Stimulated activated naive CD8-positive, alpha-beta T cell treated with anti-CD3 and anti-CD28 coated beads, Interleukin-15, Interleukin-2, amounts not matched to agents 100 U/mL and 50 U/mL, for 24 hours (primary cell): ENCODE data around the gene TNF.
A peak's percentile ranks its signal among the peaks of the same experiment; 100 is the strongest.

Experiments used
- ATAC-seq: fragments of 150-1000 bp; cut with Tn5 transposase; one replicate; pipeline ENCODE4 v1.10.0; 2021
- DNase-seq: peaks from one replicate; pipeline ENCODE4 v3.0.0; 2021

The TNF gene

DNA sequence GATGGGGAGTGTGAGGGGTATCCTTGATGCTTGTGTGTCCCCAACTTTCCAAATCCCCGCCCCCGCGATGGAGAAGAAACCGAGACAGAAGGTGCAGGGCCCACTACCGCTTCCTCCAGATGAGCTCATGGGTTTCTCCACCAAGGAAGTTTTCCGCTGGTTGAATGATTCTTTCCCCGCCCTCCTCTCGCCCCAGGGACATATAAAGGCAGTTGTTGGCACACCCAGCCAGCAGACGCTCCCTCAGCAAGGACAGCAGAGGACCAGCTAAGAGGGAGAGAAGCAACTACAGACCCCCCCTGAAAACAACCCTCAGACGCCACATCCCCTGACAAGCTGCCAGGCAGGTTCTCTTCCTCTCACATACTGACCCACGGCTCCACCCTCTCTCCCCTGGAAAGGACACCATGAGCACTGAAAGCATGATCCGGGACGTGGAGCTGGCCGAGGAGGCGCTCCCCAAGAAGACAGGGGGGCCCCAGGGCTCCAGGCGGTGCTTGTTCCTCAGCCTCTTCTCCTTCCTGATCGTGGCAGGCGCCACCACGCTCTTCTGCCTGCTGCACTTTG lies at the start of gene TNF:
TNF (plus strand) TSS at position 231 of the 567 bp plus-strand sequence; CDS start at position 408, 177 bp downstream.
- peak; percentile 85 for DNase-seq
- ATAC-seq = peak; percentile 11

DNA sequence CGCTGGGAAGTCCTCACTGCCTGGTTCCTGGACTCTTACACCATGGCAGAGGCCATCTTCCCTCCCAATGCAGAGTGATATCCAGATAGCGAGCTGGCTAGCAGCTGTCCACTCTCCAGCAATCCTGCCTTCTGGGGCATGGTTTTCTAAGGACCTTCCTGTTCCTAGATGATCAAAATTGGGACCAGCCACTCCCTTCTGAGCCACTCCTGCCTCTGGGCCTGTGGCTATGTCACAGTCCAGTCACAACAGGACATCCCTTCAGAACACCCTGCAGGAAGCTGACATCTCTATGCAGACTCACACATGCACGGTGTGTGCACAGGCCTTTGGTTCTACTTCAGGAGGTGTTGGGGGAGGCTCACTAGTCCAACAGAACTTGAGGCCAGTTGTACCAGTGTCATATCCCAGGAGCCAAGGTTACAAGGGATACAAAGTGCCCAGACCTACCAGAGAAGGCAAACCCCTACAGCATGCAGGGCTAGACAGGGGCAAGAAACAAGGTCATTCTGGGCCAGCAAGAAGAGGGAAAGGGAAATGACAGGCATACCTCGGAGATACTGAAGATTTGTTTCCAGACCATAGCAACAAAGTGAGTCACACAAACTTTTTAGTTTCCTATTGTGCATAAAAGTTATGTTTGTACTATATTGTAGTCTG lies 49.3 kb upstream of the TNF start:
- ATAC-seq = no peak
- DNase-seq = no peak

DNA sequence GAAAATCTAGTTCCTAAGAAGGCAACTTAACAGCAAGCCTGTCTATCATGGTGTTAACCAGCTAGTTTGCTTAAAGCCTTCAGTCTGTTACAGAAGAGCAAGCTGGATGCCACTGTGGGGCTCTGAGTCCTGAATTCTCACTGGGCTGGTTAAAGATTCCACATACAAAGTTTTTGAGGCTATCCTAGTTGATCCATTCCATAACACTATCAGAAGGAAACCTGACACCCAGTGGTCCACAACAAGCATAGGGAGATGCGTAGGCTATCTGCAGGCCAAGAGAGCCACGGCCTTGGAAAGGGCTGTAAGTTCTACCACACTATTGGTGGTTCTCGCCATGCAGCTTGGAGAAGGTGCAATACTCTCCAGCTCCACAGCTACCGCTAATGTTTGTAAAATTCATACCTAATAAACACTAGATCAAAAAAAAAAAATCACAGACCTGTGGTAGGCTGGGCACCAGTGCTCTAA lies 47.0 kb upstream of the TNF start:
- ATAC-seq (peak; percentile 14), DNase-seq (no peak)

DNA sequence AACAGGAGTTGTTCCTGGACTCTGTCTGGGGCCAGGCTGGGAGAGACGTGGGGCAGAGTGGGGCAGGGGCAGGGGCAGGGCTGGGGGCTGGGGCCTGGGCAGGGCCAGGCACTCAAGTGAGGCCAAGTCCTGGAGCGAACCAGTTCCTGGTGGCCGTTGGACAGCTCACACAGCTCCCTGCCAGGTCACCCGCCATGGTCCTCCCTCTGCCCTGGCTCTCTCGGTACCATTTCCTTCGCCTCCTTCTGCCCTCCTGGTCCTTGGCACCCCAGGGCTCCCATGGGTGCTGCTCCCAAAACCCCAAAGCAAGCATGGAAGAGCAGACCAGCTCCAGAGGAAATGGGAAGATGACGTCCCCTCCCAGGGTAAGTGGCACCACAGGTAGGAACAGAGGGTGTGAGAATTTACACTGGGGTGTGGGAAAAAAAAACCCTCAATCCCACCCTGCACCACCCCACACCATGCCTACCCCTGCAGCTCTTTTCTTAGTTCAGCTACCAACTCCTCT lies 46.5 kb upstream of the TNF start, which contains the start of gene MCCD1:
MCCD1 (plus strand) TSS at position 142 of the 508 bp plus-strand sequence; CDS start at position 195, 53 bp downstream.
- peak; percentile 21 for ATAC-seq
- no peak for DNase-seq

DNA sequence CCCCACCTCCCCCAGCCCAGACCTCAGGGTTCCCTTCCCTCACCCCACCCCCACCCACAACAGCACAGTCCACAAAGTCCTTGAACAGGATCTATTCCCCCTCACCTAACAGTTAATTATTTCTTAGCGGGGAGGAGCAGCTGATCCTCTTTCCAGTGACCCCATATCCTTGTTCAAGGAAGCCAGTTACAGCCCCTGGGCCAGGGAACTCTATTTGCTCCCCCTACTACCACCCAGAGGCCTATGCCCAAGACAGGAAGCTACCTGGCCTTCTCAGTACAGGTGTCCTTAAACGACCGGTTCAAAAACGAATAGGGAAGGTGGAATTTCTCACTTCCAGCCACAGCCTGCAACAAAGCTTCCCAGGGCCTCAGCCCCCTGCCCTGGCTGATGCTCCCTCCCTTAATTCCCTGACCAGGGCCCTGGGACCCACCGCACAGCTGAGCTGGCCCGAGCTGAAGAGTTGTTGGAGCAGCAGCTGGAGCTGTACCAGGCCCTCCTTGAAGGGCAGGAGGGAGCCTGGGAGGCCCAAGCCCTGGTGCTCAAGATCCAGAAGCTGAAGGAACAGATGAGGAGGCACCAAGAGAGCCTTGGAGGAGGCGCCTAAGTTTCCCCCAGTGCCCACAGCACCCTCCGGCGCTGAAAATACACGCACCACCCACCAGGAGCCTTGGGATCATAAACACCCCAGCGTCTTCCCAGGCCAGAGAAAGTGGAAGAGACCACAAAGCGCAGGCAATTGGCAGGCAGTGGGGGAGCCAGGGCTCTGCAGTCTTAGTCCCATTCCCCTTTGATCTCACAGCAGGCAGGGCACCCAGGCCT lies 45.8 kb upstream of the TNF start:
- no peak for DNase-seq
- no peak for ATAC-seq

DNA sequence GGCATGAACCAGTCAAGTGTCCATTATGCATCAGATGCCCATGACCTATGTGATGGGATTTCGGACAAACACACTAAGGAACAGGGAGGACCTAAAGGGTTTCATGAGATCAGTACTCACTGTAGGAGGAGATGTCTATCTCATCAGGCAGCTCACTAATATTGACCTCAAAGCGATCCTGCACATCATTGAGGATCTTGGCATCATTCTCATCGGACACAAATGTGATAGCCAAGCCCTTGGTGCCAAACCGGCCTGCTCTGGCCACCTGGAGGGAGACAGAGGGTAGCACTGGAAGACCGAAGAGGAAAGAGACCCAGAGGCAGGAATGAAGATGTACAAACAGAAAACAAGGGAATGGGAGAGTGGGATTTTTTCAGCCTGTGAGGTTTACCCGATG lies 44.7 kb upstream of the TNF start:
- ATAC-seq (no peak), DNase-seq (no peak)

DNA sequence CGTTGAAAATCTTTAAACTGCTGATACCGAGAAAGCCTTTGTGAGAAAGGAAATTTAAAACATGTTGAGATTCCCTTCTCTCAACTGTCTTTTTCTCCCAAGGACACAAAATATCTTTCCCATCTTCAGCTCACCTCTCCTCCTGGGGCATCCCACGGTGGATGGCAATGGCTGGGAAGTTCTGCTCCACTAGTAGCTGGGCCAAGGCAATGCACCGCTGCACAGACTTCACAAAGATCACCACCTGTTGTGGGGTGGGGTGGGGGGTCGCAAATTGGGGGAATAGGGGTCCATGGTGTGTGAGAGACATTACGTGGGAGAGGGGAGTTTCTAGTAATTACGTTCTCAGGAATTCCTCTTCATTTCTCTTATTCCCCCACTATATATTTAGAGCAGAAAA lies 44.2 kb upstream of the TNF start:
- DNase-seq (no peak), ATAC-seq (no peak)

DNA sequence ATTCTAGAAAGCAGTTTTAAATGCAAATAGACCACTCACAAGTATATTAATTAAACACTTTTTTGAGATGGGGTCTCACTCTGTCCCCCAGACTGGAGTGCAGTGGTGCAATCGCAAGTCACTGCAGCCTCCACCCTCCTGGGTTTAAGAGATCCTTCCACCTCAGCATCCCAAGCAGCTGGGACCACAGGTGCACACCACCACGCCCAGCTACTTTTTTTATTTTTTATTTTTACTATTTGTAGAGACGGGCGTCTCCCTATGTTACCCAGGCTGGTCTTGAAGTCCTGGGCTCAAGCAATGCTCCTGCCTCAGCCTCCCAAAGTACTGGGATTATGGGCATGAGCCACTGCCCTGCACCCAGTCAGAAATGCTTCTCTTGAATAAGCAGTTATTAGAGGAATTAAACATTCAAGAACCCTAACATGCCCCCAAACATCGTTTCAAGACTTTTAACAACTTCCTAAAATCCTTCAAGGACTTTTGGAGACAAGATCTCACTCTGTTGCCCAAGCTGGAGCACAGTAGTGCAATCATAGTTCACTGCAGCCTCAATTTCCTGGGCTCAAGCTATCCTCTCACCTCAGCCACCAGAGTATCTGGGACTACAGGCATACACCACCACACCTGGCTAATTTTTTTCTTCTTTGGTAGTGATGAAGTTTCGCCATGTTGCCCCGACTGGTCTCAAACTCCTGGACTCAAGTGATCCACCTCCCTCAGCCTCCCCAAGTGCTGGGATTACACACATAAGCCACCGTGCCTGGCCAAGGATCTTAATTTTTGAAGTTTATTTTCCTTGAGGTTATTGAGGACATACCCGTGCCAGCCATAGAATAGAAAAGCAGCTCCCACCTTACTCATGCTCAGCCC lies 43.4 kb upstream of the TNF start:
- no peak for ATAC-seq
- DNase-seq = no peak

DNA sequence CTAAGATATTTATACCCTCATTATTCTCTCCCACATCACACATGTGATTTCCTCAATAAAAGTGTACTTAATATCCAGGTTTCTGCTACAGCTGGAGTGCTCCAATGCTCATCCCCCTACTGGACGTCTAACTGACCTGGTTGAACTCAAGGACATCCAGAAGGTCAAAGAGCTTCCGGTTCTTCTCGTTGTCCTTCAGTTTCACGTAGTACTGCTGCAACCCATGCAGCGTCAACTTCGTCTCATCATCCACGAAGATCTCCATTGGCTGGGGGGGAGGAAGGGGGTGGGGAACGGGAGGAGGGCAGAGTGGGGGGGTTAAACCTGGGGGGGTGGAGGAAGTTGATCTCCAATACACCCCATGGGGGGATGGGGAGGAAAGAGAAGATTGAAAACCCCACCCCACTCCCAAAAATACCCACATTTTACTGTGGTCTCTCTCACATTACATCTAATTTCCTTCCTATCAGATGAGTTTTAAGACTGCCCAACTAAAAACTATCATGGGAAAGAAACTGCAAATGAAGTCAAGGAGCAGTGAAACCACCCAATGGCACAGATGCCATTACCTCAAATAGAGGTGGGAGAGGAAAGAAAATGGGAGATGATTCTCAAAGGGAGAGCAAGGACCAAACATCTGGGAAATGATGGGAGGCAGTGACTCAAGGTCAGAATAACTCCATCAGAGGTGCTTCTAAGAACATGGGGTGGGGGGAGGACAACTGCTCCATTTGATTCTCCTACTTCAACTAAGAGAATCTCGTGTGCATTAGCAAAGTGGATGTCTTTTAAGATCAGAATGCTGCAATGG lies 42.5 kb upstream of the TNF start:
- no peak for ATAC-seq
- no peak for DNase-seq

DNA sequence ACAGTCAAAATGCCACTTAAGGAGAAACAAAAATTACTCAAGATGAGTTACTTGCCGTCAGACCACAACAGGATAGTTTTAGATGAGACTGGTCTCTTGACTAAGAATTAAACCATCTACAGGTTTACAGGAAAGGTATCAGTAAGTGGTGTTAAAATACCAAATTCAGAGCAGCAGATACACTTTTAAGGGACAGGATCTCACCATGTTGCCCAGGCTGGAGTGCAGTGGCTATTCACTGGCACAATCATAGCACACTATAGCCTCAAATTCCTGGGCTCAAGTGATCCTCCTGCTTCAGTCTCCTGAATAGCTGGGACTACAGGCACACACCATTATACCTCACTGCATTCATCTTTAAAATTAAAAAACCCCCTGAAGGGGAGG lies 41.9 kb upstream of the TNF start:
- no peak for ATAC-seq

DNA sequence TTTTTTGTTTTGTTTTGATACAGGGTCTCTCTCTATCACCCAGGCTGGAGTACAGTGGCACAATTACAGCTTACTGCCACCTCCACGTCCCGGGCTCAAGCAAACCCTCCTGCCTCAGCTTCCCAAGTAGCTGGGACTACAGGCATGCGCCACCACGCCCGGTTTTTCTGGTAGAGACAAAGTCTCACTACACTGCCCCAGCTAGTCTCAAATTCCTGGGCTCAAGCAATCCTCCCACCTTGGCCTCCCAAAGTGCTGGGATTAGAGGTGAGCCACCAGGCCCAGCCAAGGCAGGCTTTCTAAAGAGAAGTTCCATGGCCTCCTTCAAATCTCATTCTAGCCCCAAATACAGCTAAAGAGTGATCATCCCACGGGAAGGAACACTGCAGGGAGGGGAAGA lies 41.4 kb upstream of the TNF start:
- no peak for DNase-seq
- ATAC-seq = no peak

More for the DNA sequence above, 41.9 kb upstream of the TNF start:
- DNase-seq = no peak

DNA sequence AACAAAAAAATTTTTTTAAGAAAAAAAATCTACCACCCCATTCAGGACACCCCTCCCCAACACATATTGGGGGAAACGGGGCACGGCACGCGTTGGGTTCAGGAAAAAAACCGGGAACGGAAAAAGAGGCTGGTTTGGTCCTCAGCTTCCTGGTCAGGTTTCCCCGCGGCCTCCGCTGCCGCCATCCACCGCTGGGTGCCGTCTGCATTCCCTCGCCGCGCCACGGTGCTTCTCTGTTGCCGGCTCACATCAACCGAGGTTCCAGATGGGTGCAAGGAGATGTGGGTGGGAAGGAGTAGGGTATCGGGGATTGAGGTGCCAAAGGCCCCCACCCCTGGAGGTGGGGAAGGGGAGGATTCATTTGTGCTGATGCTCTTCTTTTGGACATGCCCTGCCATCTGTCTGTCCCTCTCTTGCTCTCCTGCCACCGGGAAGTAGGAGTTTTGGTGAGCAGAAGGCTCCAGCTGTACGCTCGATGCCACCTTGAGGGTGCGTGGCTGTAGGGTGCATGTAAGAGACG lies 40.8 kb upstream of the TNF start:
- no peak for ATAC-seq
- DNase-seq = no peak

DNA sequence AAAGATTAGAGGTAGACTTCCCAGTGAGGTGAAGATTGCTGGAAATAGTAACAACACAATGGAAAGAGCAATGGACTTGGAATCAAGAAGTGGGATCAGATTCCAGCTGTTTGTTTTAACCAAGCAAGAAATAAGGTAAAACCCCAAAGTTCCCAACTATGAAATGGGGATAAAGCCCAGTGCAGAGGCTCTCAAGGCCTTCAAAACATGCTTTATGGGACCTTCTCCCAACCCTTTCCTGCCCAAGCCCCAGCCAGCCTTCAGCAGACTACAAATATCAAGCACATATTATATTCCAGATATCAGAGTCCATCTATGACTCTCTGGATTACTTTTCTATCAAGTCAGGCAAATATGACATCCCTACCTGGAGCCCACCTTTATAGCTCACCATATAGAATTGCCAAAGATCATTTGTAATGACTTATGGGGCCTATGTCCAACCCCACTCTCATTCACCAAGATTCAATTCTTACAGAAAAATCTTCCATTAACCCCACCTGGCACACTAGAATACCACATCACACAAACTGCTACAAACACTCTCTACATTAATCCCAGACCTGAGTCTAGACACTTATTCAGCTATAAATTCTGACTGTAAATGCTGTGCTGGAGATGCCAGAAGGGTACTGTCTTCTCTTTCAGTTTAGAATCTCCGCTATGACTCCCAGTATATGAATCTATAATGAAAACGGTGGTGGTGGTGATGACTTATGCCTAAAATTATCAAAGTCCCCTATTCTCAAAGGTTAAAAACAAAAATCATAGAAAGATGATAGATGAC lies 39.6 kb upstream of the TNF start:
- DNase-seq (no peak), ATAC-seq (peak; percentile 16)

DNA sequence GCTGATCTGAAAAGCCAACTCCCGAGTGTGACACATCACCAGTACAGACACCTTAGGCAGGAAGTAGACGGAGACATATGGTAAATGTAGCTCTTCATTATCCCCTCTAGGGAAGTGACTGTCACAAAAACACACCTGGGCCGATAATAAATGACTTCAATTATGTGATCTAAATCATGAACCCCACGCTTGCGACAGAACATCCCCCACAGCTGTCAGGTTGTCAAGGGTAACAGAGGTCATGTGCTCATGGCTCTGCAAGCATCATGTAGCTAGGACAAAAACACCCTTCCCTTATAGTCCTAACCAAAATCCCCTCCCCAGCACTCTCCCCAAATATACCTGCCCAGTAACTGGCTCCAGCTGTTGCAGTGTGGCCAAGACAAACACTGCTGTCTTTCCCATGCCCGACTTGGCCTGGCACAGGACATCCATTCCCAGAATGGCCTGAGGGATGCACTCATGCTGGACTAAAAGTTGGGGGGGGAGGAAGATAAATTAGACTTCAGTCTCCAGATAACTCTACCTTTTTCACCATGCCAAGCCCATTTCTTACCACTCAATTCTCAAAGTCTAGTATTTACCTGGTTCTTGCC lies 36.5 kb upstream of the TNF start:
- ATAC-seq (no peak), DNase-seq (no peak)

DNA sequence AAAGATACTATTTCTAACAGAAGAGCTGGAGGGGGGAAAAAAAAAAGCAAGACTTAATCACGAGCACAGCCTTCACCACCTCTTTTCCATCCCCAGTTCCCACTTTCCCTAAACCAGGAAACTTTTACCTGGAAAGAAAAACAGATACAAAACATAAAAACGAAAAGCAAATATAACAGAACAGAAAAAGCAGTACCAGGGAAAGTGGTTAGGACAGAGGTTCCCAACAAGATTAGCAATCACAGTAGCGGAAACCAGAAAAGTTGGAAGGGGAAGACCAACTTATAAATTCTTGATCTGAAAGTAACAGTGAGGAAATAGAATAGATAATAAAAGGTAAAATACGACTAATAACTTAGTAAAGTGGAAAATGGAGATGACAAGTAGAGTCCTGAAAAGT lies 34.7 kb upstream of the TNF start:
- no peak for ATAC-seq
- DNase-seq = no peak

DNA sequence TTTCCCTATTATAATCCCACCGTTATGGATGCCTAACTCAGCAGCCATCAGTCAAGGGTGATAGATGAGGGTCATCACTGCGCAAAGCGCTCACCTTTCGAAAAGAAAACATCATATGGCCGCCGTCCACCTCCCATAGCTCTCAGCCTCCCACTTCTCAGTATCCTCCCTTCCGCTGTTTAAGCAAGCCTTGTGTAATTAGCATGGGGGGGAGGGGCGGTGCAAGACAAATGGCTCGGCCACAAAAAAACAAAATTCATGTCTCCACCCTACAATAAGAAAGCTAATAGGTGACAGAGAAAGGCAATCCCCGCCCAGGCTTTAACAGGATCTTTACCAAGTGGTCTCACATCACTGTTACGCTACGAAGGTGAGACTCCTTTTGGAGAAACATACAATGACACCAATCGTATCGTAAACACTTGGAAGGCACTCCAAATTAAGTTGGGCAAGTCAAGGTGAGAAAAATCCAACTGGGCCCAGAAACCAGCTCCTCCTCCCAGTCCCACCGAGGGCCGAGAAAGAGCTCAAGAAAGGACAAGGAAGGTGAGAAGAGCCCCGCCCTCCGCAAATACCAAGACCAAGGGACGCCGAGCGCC lies 34.2 kb upstream of the TNF start:
- DNase-seq (peak; percentile 68), ATAC-seq (peak; percentile 10)

DNA sequence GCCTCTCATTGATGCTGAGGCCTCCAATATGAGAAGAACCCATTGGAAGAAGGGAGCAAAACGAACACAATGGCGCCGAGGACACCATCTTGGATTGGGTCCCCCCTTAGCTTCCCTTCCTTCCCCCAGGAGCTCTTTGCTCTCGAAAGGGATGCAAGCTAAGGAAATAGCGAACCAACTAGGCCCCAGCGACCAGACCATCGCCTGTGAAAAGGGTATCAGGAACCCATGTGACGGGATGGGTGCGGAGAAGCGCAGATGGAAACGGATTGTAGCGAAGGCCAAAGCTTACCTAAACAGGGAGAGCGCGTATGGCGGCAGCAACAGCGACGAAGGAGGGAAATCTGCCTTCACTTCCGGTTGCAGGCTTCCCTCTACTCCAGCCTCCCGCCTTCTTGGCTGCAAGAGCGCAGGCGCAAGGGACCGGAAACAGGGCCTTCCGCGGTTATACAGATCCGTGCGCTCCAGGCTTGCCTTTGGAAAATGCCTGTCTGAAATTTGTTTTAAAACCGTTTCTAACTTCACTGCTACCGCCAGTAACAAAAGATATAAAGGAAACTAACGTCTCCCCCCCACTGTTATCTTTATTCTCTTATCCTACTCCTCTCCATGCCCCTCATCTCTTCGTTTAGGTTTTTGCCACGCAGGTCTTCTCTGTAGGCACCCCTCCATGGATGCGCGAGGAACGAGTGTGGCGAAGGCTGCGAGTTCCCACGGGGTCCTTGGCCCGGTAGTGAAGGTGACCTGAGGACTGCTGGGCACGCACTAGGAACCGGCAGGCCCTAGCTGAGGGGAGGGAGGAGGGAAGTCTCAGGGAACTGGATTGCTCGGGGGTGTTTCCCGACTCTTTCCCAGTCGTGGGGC lies 33.5 kb upstream of the TNF start, which contains the start of gene DDX39B:
DDX39B (minus strand) TSS at position 346 of the 864 bp plus-strand sequence. CDS start 1,471 bp downstream, outside the sequence.
- peak; percentile 94 for DNase-seq
- ATAC-seq = peak; percentile 80

DNA sequence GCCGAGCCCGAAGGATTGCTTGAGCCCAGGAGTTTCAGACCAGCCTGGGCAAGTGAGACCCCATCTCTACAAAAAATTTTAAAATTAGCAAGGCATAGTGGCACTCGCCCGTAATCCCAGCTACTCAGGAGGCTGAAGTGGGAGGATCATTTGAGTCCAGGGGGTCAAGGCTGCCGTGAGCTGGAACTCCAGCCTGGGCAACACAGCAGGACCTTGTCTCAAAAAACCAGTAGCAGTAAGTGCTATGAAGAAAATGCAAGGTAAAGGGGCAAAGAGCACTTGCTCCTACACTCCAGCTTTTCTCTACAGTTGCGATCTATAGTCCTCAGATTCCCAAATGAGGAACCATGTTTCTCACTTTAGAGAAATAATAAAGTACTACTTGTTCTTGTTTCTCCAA lies 31.7 kb upstream of the TNF start:
- DNase-seq (no peak), ATAC-seq (no peak)
